HG03097 (cell line): ENCODE measurements around the gene MINDY4.

Experiments
- ATAC-seq: cut with Tn5 transposase; IDR thresholded peaks from one replicate; pipeline ENCODE4 v1.9.1; 2021; ENCODE audit not compliant: unreplicated experiment, low FRiP score

MINDY4 gene

DNA sequence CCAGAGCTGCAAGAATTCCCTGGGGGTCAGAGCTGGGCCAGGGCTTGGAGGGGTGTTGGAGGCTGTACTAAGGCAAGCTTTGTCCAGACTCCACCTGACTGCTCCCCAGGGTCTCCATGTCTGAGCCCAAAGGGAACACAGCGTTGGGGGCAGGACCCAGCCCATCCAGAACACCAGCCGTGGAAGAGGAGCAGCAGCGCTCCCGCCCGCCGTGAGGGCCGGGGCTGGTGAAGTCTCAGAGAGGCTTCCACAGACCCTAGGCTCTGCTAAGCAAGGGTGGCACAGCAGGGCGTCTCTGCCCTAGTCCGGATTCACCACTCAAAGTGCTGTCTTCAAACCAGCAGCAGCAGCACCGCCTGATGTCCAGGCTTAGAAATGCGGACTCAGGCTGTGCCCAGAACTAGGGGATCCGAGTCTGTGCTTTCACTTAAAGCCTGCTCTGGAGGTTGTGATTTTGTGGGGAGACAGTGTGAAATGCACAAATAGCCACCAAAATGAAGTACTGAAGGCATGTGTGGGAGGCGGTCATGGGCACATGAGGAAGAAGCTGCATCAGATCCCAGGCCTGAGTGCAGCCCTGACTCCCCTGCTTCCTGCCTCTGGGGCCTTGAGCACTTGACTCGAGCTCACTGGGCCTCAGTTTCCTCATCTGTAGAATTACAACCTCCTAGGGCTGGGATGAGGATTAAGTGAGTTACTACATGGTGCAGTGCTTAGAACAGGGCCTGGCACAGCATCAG lies 123.8 kb downstream of the MINDY4 start:
- ATAC-seq, result no peak

DNA sequence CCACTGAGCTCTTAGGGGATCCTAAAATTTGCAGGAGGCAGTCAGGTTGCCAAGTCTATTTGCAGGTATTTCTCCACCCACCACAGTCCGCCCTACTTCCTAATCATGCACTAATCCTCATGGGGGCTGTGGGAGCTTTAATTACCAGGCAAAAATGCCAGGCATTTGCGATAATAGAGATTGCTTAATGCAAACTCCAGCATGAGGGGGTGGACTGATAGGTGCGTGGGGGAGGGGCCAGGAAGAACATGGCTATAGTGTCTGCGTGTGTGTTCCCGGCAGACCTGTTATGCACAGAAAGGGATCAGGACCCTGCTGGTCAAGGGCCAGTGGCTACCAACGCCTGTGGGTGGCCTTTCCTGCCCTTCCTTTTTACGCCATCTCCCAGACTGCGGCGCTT lies 124.8 kb downstream of the MINDY4 start:
- ATAC-seq, result no peak

GRCh38 chr7:30896783-30897637 lies 125.8 kb downstream of the MINDY4 start:
- ATAC-seq, result no peak

GRCh38 chr7:30897770-30898169 lies 126.6 kb downstream of the MINDY4 start:
- no peak for ATAC-seq

GRCh38 chr7:30898411-30898810 lies 127.2 kb downstream of the MINDY4 start:
- ATAC-seq, result no peak

- no peak for ATAC-seq
Observed at GRCh38 chr7:30899066-30899465, 127.8 kb downstream of the MINDY4 start.

- ATAC-seq, result no peak
Observed at GRCh38 chr7:30899630-30900029, 128.4 kb downstream of the MINDY4 start.

- ATAC-seq, result no peak
Observed at GRCh38 chr7:30900053-30900452, 128.8 kb downstream of the MINDY4 start.

DNA sequence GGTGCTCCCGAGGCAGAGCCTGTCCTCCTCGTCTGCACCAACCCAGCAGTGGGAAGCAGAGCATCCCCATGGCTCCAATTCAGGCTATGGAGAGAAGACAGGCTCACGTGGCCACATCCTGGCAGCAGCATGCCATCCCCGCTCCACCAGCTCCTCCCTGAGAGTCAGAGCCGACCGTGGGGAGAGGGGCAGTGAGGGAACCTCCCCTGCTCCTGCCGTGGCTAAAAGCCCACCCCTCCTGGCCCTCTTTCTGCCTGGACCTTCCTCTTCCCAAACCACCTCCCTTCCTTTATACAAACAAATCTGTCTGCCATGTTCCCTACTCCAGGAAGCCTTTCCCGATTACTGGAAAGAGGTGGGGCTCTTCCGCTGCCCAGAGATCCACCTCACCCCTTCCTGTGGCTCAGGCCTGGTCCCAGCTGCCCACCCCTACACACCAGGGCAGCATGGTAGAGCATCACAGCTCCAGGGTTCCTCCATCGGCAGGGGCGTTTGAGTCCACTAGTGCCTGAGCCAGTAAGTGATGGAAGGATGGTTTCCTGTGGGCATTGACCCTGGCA lies 129.7 kb downstream of the MINDY4 start:
- ATAC-seq, result no peak

DNA sequence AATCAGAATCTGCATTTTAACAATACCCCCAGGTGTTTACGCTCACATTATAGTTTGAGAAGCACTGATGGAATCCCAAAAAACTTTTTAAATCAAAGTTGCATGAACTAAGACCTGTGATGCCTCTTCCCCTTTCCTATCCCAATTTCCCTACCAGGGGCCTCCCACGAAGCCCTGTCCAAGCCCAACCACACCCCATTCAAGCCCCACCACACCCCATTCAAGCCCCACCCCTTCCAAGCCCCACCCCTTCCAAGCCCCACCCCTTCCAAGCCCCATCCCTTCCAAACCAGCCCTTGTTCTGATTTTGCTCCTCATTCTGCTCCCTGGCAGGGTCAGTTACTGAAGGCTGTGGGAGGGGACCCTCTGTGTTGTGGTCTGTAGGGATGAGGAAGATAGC lies 130.6 kb downstream of the MINDY4 start:
- ATAC-seq, result no peak

- no peak for ATAC-seq
Observed at GRCh38 chr7:30902466-30902865, 131.2 kb downstream of the MINDY4 start.

DNA sequence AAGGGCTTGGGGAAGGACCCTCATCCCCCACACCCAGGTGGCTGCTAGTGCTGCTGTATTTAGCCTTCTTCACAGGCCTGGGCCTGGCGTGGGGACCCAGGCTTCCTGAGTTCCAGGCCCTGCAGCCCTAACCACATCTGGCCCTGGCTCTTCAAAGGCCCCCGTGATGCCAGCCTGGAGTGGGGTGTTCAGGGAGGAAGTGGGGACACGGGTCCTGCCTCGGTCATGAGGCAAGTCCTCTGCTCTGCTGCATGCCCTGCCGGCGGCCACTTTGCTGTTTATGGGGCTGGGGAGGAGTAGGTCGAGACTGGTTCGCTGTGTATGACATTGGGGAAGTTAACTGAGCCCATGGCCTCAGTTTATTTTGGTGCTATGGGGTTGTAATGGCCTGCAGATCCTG lies 131.9 kb downstream of the MINDY4 start:
- ATAC-seq, result no peak

DNA sequence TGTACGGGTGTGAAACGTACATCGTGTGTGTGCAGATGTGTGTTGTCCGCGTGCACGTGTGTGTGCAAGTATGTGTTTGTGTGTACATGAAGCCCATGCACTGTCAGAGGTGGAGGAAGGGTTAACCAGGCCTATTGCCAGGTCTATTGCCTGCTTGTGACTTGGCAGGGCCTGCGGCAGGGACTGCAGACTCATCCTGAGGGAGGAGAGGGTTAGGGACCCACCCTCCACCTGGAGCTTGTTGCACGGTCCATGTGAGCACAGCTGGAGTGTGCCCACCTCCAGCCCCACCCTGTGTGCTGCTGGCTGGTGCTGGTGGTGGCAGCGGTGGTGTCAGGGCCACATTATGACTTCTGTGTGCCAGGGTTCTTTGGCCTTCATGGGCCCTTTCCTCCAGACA lies 133.3 kb downstream of the MINDY4 start:
- no peak for ATAC-seq

- no peak for ATAC-seq
Observed at GRCh38 chr7:30905078-30906012, 134.1 kb downstream of the MINDY4 start.

DNA sequence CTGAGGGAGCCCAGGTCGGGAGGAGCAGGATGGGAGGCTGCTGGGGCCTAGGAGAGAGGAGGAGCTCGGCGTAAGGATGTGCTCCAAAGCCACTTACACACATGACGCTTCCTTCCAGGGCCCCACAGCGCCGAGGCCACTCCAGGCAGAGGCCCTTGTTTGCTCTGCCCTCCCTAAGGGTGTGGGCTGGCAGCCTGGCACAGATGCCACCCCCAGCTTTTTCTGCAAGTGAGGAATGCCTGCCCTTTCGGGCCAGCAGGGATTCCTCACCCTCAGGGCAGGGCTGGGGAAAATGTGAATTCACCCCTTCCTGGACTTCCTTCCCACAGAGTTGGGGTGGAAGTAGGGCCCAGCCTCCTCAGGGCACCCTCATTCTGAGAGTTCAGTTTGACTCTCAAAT lies 134.8 kb downstream of the MINDY4 start:
- ATAC-seq, result no peak

DNA sequence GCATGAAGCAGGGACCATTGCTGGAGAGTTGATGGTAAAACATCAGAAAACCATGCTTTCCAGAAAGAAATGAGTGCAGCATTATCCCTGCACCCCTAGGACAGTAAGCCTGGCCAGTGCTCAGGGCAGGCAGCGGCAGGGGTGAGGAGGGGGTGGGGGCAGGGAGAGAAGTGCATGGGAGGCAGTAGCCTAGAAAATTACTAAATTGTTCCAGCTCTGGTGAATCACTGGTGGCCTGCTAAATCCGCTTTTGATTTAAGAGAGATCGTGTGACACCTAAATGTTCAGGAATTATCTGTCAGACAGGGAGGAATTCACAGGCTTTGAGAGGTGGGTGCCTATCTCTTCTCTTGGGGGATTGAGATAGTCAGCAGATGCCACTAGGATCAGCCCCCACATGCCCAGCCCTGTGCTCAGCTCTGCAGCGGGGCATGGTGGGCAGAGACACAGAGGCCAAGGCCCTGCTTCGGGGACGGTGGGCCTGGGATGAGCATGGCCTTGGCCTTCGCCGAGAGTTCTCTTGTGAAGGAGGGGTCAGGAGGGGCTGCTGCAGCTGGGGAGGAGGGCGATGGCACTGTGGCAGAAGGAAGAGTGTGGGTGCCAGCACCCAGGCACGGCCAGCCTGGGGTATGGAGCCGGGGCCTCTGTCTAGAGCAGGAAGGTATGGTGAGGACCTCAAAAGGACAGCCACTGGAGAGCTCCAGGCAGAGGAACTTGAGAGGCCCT lies 135.5 kb downstream of the MINDY4 start:
- ATAC-seq, result no peak

DNA sequence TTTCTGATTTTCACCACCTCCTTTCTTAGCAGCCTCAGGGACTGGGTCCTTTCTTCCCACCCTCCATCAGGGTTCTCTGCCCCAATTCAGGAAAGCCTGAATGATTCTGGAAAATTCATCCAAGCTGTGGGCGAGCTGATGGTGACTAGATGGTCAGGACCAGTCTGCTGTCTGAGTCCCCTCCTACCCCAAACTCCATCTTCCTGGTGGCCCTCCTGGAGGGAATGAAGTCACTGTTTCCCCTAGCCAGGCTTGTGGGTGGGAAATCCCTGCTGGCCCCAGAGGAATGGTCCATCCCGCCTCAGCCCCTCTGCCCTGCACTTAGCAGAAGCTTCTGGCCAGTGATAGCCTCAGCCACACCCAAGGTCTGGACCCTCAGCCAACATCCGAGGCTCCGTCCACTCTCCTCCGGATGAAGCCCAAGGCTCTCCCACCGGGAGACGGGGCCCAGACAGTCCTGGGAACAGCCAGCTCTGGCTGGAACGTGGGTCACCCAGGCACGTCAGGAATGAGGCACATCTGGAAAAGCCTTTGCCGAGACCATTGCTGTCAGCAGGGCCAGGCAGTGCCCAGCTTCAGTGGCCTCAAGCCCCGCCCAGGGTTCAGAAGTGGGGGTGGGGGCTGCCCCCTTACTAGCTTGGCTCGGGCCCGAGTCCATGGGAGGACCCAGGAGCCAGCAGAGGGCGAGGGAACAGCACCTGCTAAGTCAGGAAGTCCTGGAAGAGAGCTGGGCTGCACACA lies 136.5 kb downstream of the MINDY4 start:
- no peak for ATAC-seq

- ATAC-seq, result no peak
Observed at GRCh38 chr7:30908681-30909080, 137.5 kb downstream of the MINDY4 start.

DNA sequence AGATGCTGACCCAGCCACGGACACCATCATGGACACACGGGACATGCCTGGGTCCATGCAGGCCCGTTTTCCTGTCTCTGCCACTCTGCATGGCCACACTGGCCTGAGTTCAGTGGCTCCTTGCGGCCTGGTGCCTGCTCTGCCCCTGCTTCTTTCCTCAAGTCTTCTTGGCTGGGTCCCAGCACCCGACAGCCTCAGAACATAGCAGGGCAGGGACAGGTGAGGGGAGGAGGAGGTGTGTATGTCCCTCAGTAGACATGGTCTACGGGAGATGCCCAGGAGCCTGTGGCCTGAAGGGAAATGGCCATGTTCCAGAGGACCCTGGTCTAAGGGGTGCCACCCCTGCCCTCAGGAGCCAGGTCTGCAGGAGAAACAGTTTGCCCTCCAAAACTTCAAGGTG lies 138.2 kb downstream of the MINDY4 start:
- no peak for ATAC-seq
